RWPE2 (cell line): ENCODE measurements around the gene TICAM1.

Source experiments
- ATAC-seq: fragments of 200-7000 bp; cut with Tn5 transposase; 3 replicates; pipeline ENCODE4 v1.9.1; 2021; ENCODE audit warnings: low read depth
- DNase-seq: peaks from one replicate; pipeline ENCODE4 v3.0.0-alpha.2; 2020; ENCODE audit warnings: low spot score
- H3K27ac ChIP-seq: fragments of 450-650 bp; 2 replicates; pipeline ENCODE4 v1.5.1; 2017; ENCODE audit warnings: mild to moderate bottlenecking; ENCODE audit not compliant: poor library complexity, severe bottlenecking
- H3K27me3 ChIP-seq: fragments of 250-450 bp; sonication (Bioruptor Pico); 2 replicates; pipeline ENCODE4 v1.5.1; 2021; ENCODE audit warnings: mild to moderate bottlenecking, moderate library complexity; ENCODE audit not compliant: insufficient read depth, poor library complexity, severe bottlenecking
- H3K36me3 ChIP-seq: fragments of 250-450 bp; sonication (Bioruptor Pico); 2 replicates; pipeline ENCODE4 v1.5.1; 2020; ENCODE audit warnings: low read depth, mild to moderate bottlenecking, moderate library complexity
- H3K4me1 ChIP-seq: fragments of 250-450 bp; sonication (Bioruptor Pico); 2 replicates; pipeline ENCODE4 v1.5.1; 2021; ENCODE audit warnings: mild to moderate bottlenecking, moderate library complexity; ENCODE audit not compliant: insufficient read depth, poor library complexity, severe bottlenecking
- H3K4me3 ChIP-seq: fragments of 250-450 bp; sonication (Bioruptor Pico); 2 replicates; pipeline ENCODE4 v1.5.1; 2021; ENCODE audit warnings: mild to moderate bottlenecking, moderate library complexity; ENCODE audit not compliant: severe bottlenecking
- H3K9me3 ChIP-seq: fragments of 250-450 bp; sonication (Bioruptor Pico); 2 replicates; pipeline ENCODE4 v1.5.1; 2021; ENCODE audit warnings: mild to moderate bottlenecking, moderate library complexity; ENCODE audit not compliant: severe bottlenecking
- TF ChIP-seq, protein P1 (sequence below): fragments of 450-650 bp; IDR thresholded peaks from one replicate; pipeline ENCODE4 v1.5.1; 2017; ENCODE audit warnings: mild to moderate bottlenecking, moderate library complexity; ENCODE audit not compliant: poor library complexity, severe bottlenecking

TICAM1 gene

DNA sequence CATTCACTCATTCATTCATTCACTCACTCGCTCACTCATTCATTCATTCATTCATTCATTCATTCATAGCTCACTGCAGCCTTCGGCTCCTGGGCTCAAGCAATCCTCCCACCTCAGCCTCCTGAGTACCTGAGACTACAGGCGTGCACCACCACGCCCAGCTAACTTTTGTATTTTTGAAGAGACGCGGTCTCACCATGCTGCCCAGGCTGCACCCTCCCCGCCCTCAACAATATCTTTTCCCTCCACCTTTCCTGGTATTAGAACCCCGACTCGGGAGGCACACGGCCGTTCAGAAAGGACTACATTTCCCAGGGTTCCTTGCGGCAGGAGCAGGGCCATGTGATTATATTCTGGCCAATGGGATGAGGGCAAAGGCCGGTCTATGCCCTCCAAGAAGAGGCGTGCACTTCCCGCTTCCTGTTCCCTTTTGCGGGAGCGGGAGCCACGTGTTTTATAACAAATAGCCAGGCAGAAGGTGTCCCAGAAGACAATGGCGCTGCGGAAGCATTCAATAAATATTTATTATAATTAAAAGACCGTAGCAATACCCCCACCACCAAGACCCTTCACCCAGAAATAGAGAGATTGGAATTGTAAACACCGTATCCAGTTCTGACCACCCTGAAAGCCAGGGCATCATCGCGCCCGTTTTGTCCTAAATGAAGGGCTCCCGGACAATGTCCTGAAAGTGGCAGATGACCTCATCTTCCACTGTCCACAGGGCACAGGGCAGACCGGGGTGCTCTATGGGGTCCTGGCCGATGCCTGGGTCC is 15.9 kb downstream of the TICAM1 start:
- peaks cover 9% of the 10 kb centered on the region for H3K4me1 ChIP-seq
- H3K36me3 ChIP-seq, result peaks cover 13% of the 10 kb centered on the region
- TF ChIP-seq, protein P1, sequence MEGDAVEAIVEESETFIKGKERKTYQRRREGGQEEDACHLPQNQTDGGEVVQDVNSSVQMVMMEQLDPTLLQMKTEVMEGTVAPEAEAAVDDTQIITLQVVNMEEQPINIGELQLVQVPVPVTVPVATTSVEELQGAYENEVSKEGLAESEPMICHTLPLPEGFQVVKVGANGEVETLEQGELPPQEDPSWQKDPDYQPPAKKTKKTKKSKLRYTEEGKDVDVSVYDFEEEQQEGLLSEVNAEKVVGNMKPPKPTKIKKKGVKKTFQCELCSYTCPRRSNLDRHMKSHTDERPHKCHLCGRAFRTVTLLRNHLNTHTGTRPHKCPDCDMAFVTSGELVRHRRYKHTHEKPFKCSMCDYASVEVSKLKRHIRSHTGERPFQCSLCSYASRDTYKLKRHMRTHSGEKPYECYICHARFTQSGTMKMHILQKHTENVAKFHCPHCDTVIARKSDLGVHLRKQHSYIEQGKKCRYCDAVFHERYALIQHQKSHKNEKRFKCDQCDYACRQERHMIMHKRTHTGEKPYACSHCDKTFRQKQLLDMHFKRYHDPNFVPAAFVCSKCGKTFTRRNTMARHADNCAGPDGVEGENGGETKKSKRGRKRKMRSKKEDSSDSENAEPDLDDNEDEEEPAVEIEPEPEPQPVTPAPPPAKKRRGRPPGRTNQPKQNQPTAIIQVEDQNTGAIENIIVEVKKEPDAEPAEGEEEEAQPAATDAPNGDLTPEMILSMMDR, result no peak
- peak overlapping the region; percentile 98 for H3K27ac ChIP-seq
- DNase-seq (peak; percentile 91), ATAC-seq (peak; percentile 60)
- no peaks in the 10 kb centered on the region for H3K9me3 ChIP-seq
- no peaks in the 10 kb centered on the region for H3K27me3 ChIP-seq
- no peak overlapping the region for H3K4me3 ChIP-seq

DNA sequence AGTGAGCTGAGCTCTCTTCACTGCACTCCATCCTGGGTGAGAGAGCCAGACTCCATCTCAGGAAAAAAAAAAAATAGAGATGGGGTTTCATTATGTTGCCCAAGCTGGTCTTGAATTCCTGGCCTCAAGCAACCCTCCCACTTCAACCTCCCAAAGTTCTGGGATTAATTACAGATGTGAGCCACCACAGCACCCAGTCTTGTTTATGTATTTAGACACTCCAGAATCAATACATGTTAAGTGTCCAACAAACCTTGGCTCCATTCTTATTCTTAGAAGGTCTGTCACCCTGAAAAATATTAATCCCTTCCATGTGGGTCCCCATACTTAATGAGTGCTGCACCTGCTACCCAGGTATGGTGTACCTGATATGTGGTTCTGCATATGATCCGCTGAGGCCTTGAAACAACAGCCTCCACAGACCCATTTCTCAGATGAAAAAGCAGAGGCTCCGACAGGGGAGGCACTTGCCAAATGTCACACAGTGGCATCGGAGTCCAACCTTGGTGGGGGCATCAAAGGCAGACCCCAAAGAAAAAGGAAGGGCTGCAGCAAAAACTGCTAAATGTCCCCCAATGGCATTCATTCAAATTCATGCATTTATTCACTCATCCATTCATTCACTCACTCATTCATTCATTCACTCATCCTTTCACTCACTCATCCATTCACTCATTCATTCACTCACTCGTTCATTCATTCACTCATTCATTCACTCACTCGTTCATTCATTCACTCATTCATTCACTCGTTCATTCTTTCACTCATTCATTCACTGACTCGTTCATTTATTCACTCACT is 16.7 kb downstream of the TICAM1 start:
- Histone ChIP-seq H3K9me3 (no peaks in the 10 kb centered on the region), H3K4me3 (no peak overlapping the region), H3K36me3 (peaks cover 13% of the 10 kb centered on the region), H3K27me3 (no peaks in the 10 kb centered on the region), H3K27ac (peak overlapping the region; percentile 98), H3K4me1 (peaks cover 9% of the 10 kb centered on the region)
- TF ChIP-seq, protein P1, result no peak
- DNase-seq, result no peak
- no peak for ATAC-seq

DNA sequence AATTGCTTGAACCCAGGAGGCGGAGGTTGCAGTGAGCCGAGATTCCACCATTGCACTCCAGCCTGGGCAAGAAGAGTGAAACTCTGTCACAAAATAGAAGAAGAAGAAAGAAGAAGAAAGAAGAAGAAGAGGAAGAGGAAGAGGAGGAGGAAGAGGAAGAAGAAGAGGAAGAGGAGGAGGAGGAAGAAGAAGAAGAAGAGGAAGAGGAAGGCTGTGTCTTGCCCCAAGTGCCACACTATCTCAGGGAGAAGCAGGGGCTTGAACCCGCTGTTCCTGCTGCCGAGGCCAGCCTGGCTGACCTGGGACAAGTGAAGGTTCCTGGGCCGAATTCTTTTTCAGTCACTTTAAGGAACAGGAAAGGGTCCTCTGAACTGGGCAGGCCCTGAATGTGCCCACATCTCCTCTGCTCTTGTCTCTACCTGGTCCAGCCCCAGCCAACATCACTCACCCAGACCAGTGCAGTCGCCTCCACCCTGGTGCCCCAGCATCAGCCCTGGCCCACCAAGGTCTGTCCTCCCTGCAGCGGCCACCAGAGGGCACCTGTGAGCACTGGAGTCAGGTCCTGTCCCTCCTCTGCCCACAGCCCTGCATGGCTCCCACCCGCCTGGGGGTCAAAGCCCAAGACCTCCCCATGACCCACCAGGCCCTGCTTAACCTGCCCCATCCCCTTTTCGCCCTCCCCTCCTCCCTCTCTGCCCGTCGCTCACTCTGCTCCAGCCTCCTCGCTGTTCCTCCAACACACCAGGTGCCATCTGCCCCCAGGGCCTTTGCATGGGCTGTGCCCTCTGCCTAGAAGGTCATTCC is 20.0 kb downstream of the TICAM1 start:
- no peaks in the 10 kb centered on the region for H3K27me3 ChIP-seq
- H3K4me1 ChIP-seq, result peaks cover 9% of the 10 kb centered on the region
- H3K27ac ChIP-seq, result peak overlapping the region; percentile 98
- H3K4me3 ChIP-seq, result no peak overlapping the region
- DNase-seq, result no peak
- TF ChIP-seq, protein P1, result peak; percentile 74
- peaks cover 8% of the 10 kb centered on the region for H3K36me3 ChIP-seq
- 0 out of 3 replicates have a peak, but pooled peaks have one; percentile 8 for ATAC-seq
- no peaks in the 10 kb centered on the region for H3K9me3 ChIP-seq

DNA sequence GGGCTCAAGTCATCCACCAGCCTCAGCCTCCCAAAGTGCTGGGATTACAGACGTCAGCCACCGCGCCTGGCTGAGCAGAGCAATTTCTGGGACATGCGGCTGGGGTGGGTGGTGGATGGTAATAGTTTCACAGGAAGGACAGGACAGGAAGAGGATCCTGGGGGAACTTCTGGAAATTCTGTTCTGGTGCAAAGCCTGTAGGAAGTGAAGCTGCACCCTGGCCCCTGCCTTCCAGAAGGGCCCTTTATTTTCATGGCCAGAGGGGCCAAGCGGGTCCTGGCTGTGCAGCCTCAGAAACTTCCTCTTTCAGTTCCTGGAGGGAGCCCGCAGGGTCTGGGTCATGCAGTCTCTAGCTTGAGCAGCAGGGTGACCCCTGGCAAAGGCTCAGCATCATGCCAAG is 24.3 kb downstream of the TICAM1 start:
- Histone ChIP-seq H3K36me3 (no peaks in the 10 kb centered on the region), H3K27ac (no peak overlapping the region), H3K4me3 (no peak overlapping the region), H3K9me3 (no peaks in the 10 kb centered on the region), H3K4me1 (no peaks in the 10 kb centered on the region), H3K27me3 (no peaks in the 10 kb centered on the region)
- no peak for ATAC-seq
- TF ChIP-seq, protein P1, result no peak
- DNase-seq, result no peak
